Panc1 (cell line): ENCODE data around the gene PLB1. TPM values are rescaled to one million over a fixed set of nuclear protein-coding genes. Genes with fewer than 3 reads are reported as not detected.

ENCODE experiments used
- ATAC-seq: fragments of 200-7000 bp; cut with Tn5 transposase; 2 replicates; pipeline ENCODE4 v1.9.1; 2020; ENCODE audit warnings: mild to moderate bottlenecking, moderate library complexity
- BruUV-seq: library from RNA; stranded (reverse); fragments of 400-500 nt; replicated peaks from 2 replicates; lab custom pipeline; 2021; lab: Mats Ljungman, UMichigan
- CTCF ChIA-PET: fragments of 300-600 bp; sonication (Branson Sonifier 250); formaldehyde crosslinking; loops from one replicate; lab custom pipeline; 2022; ENCODE audit warnings: antibody characterized with exemption; lab: Charles Lee
- POLR2A ChIA-PET: fragments of 300-600 bp; sonication (Branson Sonifier 250); formaldehyde crosslinking; loops from one replicate; lab custom pipeline; 2022; ENCODE audit warnings: antibody characterized with exemption; lab: Charles Lee
- DNase-seq: peaks from one replicate; pipeline ENCODE4 v3.0.0-alpha.2; 2010; ENCODE audit warnings: low read depth, low spot score
- H3K27ac ChIP-seq: 2 replicates; pipeline ENCODE4 v1.5.1; 2011; ENCODE audit warnings: mild to moderate bottlenecking, low read length, inconsistent platforms
- H3K27me3 ChIP-seq: fragments of 200-500 bp; sonication (Bioruptor generic); 2 replicates; pipeline ENCODE4 v1.6.0; 2014; ENCODE audit warnings: low read length, inconsistent platforms; ENCODE audit not compliant: control insufficient read depth, insufficient read depth
- H3K36me3 ChIP-seq: fragments of 200-500 bp; sonication (Bioruptor generic); 2 replicates; pipeline ENCODE4 v1.5.1; 2014; ENCODE audit warnings: inconsistent platforms, mild to moderate bottlenecking, low read length, moderate library complexity; ENCODE audit not compliant: control insufficient read depth, insufficient read depth
- H3K4me1 ChIP-seq: 2 replicates; pipeline ENCODE4 v1.5.1; 2011; ENCODE audit warnings: inconsistent platforms, mild to moderate bottlenecking, low read length, moderate library complexity; ENCODE audit not compliant: control insufficient read depth, insufficient read depth
- H3K4me3 ChIP-seq, 2 experiments: 2 replicates each; pipeline ENCODE4 v1.5.1; 2011 to 2012; ENCODE audit warnings: low read depth in 2 of 2, low read length in 2 of 2, mild to moderate bottlenecking in 2 of 2, inconsistent platforms in 1 of 2, moderate library complexity in 1 of 2
- H3K9me3 ChIP-seq: fragments of 200-500 bp; sonication (Bioruptor generic); 2 replicates; pipeline ENCODE4 v1.5.1; 2014; ENCODE audit warnings: low read depth, mild to moderate bottlenecking, inconsistent platforms, low read length, moderate library complexity; ENCODE audit not compliant: control insufficient read depth, insufficient read depth
- POLR2AphosphoS5 ChIP-seq: IDR thresholded peaks from 2 replicates; pipeline ENCODE4 v1.6.1; 2012; ENCODE audit warnings: mild to moderate bottlenecking, low read depth, low read length, moderate library complexity
- SIN3A ChIP-seq: IDR thresholded peaks from 2 replicates; pipeline ENCODE4 v1.6.1; 2012; ENCODE audit warnings: low read depth, mild to moderate bottlenecking, low read length, moderate library complexity, borderline replicate concordance; ENCODE audit not compliant: insufficient read depth
- TCF7L2 ChIP-seq: IDR thresholded peaks from 2 replicates; pipeline ENCODE4 v1.6.1; 2011; ENCODE audit warnings: mild to moderate bottlenecking, low read depth, low read length, inconsistent platforms
- in situ Hi-C: cut with HindIII; loops from 2 replicates; pipeline ENCODE4 v1.10.0; 2016; ENCODE audit warnings: low sequenced_read_pairs, low pct_unique_long_range_greater_than_20kb
- intact Hi-C: fragments of 100-400 bp; cut with micrococcal nuclease; formaldehyde crosslinking; loops from one replicate; pipeline ENCODE4 v1.10.0; 2022; ENCODE audit not compliant: unreplicated experiment
- total RNA-seq: library from RNA; stranded (reverse); gene quantifications from one replicate; pipeline ENCODE4 v1.2.1, GENCODE V29; 2021; ENCODE audit not compliant: unreplicated experiment
- TF ChIP-seq, protein P1 (sequence below): fragments of 450-650 bp; IDR thresholded peaks from 2 replicates; pipeline ENCODE4 v1.5.1; 2017; ENCODE audit warnings: mild to moderate bottlenecking
- TF ChIP-seq, protein P2 (sequence below), 2 experiments: IDR thresholded peaks; 2 replicates each; pipeline ENCODE4 v1.6.1; 2011 to 2012; ENCODE audit warnings: low read depth in 2 of 2, control low read depth in 1 of 2, low read length in 1 of 2, mild to moderate bottlenecking in 1 of 2, moderate library complexity in 1 of 2; ENCODE audit not compliant: insufficient read depth in 1 of 2

Gene PLB1
- total RNA-seq, 1 experiment from 2014 or later, result 0.80 TPM

DNA sequence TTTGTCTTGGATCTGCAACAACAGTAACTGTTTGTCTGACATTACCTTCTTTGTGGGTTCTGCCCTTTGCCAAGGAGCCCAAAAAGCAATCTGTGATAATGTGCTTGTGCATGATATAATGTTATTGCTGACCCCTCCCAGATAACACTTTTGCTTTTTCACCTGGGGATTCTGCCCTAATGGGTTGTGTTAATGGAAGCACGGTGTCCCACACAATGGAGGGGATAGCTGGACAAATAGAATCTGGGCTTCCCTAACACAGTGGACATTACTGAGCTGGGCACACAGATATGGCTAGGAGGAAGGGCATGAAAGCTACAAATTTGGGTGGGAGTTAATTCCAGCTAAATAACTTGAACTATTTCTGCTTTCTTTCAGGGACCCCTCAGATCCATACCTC, 20.6 kb downstream of the PLB1 start:
- in situ Hi-C loops, result no loop called here
- H3K4me1 ChIP-seq, result no peaks in the 10 kb centered on the region
- H3K27me3 ChIP-seq, result peaks cover 29% of the 10 kb centered on the region
- no peaks in the 10 kb centered on the region for H3K36me3 ChIP-seq
- no peak overlapping the region for H3K27ac ChIP-seq
- no peak for TF ChIP-seq SIN3A
- TF ChIP-seq POLR2AphosphoS5, result no peak
- TF ChIP-seq TCF7L2, result no peak
- H3K9me3 ChIP-seq, result peaks cover 4% of the 10 kb centered on the region; the same call in 1 of the 2 replicates
- BruUV-seq, result no TSS peak
- CTCF ChIA-PET, result no interaction called here
- intact Hi-C loops, result no loop called here
- ATAC-seq (no peak), DNase-seq (no peak)
- POLR2A ChIA-PET, result no interaction called here
- H3K4me3 ChIP-seq, result no peak overlapping the region

DNA sequence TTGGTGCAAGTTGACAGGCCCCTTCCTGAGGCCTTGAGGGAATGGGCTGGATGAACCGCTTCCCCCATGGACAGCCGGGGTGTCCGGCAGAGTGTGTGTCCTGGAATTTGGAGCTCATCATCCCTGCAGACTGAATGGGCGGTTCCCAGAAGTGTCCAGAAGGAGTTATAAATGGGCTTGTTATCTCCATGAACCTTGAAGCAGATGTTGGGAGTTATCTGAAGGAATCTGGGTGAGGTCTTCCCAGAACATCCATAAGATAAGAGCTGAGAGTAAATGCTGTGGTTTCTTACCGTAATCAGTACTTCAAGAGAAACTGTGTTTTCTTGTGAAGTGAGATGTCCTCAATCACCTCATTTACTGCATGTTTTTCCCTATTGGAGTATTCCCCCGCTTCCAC, 21.1 kb downstream of the PLB1 start:
- Histone ChIP-seq H3K27me3 (peaks cover 29% of the 10 kb centered on the region), H3K36me3 (no peaks in the 10 kb centered on the region), H3K9me3 (0 out of 2 replicates have a peak, but pooled peaks cover 4% of the 10 kb centered on the region), H3K4me3 (no peak overlapping the region), H3K27ac (no peak overlapping the region), H3K4me1 (no peaks in the 10 kb centered on the region)
- POLR2A ChIA-PET, result no interaction called here
- CTCF ChIA-PET, result no interaction called here
- no TSS peak for BruUV-seq
- in situ Hi-C loops (no loop called here), intact Hi-C loops (no loop called here)
- TF ChIP-seq TCF7L2 (no peak), SIN3A (no peak), POLR2AphosphoS5 (no peak)
- TF ChIP-seq, protein P1, sequence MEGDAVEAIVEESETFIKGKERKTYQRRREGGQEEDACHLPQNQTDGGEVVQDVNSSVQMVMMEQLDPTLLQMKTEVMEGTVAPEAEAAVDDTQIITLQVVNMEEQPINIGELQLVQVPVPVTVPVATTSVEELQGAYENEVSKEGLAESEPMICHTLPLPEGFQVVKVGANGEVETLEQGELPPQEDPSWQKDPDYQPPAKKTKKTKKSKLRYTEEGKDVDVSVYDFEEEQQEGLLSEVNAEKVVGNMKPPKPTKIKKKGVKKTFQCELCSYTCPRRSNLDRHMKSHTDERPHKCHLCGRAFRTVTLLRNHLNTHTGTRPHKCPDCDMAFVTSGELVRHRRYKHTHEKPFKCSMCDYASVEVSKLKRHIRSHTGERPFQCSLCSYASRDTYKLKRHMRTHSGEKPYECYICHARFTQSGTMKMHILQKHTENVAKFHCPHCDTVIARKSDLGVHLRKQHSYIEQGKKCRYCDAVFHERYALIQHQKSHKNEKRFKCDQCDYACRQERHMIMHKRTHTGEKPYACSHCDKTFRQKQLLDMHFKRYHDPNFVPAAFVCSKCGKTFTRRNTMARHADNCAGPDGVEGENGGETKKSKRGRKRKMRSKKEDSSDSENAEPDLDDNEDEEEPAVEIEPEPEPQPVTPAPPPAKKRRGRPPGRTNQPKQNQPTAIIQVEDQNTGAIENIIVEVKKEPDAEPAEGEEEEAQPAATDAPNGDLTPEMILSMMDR, result no peak
- TF ChIP-seq, protein P2, sequence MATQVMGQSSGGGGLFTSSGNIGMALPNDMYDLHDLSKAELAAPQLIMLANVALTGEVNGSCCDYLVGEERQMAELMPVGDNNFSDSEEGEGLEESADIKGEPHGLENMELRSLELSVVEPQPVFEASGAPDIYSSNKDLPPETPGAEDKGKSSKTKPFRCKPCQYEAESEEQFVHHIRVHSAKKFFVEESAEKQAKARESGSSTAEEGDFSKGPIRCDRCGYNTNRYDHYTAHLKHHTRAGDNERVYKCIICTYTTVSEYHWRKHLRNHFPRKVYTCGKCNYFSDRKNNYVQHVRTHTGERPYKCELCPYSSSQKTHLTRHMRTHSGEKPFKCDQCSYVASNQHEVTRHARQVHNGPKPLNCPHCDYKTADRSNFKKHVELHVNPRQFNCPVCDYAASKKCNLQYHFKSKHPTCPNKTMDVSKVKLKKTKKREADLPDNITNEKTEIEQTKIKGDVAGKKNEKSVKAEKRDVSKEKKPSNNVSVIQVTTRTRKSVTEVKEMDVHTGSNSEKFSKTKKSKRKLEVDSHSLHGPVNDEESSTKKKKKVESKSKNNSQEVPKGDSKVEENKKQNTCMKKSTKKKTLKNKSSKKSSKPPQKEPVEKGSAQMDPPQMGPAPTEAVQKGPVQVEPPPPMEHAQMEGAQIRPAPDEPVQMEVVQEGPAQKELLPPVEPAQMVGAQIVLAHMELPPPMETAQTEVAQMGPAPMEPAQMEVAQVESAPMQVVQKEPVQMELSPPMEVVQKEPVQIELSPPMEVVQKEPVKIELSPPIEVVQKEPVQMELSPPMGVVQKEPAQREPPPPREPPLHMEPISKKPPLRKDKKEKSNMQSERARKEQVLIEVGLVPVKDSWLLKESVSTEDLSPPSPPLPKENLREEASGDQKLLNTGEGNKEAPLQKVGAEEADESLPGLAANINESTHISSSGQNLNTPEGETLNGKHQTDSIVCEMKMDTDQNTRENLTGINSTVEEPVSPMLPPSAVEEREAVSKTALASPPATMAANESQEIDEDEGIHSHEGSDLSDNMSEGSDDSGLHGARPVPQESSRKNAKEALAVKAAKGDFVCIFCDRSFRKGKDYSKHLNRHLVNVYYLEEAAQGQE (IDR thresholded peaks at IDR 0.05; ENCODE audit: insufficient read depth in 1 of 2, low read depth in 2 of 2, low read length in 1 of 2), result no peak
- DNase-seq (no peak), ATAC-seq (no peak)

DNA sequence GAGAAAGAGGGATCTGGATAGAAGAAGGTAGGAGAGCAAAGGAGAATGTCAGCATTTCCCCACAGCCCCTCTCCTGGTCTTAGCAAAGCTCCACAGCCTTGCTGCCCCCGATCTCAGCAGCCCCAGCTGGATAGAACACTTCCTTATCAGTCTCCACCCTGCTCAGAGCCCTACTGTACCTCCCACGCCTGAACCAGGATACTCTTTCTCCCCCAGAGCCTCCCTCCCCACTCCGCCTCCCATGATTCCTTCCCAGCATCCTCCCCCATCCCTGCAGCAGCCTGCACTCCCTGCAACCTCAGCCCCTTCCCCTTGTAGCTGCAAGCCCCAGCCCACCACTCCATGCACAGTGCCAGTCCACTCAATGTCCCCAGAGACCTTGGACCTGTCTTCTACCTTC, 25.8 kb downstream of the PLB1 start:
- POLR2A ChIA-PET, result no interaction called here
- DNase-seq (no peak), ATAC-seq (no peak)
- CTCF ChIA-PET, result no interaction called here
- Histone ChIP-seq H3K36me3 (no peaks in the 10 kb centered on the region), H3K27me3 (peaks cover 19% of the 10 kb centered on the region), H3K27ac (no peak overlapping the region), H3K4me1 (no peaks in the 10 kb centered on the region), H3K9me3 (no peaks in the 10 kb centered on the region), H3K4me3 (no peak overlapping the region)
- intact Hi-C loops, result no loop called here
- no peak for TF ChIP-seq SIN3A
- TF ChIP-seq, protein P2 (IDR thresholded peaks at IDR 0.05; ENCODE audit: insufficient read depth in 1 of 2, low read depth in 2 of 2, low read length in 1 of 2), result no peak
- TF ChIP-seq TCF7L2, result no peak
- TF ChIP-seq, protein P1, result no peak
- no peak for TF ChIP-seq POLR2AphosphoS5
- in situ Hi-C loops, result no loop called here
- no TSS peak for BruUV-seq
